HG03460 (cell line): ENCODE measurements around the gene ZNF24.

Experiments used
- ATAC-seq: cut with Tn5 transposase; IDR thresholded peaks from one replicate; pipeline ENCODE4 v1.9.1; 2021; ENCODE audit not compliant: unreplicated experiment

Gene ZNF24

DNA sequence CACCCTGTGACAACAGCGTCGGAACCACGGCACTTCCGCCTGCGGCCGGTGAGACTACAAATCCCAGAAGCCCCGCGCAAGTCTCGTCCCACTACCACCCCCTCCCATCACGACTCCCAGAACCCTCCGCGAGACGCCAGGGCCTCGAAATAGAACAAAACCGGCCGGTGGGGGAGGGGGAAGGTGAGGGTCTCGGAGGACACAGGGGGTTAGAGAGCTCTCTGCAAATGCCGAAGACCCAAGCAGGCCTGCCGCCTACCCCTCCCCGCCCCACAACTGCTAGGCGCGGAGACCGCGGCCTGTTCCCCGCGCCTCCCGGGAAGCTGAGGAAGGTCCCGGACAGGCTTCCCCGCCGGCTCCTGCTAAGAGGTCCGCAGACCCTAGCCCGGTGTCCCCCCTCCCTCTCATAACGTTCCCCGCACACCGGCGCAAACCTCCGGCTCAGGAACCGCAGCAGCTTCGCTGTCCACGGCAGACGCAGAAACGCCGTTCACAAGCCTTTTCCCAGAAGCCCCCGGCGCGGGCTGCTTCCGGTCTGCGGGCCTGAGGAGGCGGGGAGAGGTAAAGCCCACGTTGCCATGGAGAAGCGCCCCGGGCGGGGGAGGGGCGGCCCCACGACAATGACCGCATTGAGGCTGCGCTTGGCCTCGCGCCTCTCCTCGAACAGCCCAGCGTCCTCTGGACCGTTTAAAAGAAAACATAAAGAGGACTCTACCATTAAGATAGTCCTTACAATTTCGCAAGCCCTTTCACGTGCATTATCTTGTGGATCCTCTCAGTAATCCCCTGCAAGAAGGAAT is at the start of gene ZNF24:
Gene ZNF24, minus strand, starts transcription at position 485 of the 800 bp plus-strand sequence. CDS start 3,770 bp downstream, outside the sequence.
- ATAC-seq: peak; percentile 90

DNA sequence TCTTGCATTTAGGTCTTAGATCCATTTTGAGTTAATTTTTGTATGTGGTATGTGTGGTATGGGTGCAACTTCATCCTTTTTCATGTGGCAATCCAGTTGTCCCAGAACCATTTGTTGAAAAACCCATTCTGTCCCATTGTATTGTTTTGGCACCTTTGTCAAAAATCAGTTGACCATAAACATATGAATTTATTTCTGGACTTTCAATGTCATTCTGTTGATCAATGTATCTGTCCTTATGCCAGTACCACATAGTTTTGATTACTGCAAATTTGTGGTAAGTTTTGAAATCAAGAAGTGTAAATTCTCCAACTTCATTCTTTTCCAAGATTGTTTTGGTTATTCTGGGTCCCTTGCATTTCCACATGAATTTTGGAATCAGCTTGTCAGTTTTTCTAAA is 49.5 kb upstream of the ZNF24 start:
- no peak for ATAC-seq

DNA sequence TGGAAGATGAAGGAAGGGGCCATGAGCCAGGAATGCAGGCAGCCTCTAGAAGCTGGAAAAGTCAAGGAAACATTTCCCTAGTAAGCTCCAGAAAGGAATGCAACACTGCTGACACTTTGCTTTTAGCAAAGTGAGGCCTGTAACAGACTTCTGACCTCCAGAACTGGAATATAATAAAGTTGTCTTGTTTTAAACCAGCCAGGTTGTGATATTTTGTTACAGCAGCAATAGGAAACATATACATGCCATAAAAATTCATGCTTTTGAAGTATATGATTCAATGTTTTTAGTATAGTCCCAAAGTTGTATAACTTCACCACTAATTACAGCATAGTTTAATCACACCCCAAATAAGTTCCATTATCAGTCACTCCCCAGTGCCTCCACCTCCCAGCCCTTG is 48.2 kb upstream of the ZNF24 start:
- no peak for ATAC-seq

GRCh38 chr18:35390951-35391700 is 46.9 kb upstream of the ZNF24 start:
- no peak for ATAC-seq

DNA sequence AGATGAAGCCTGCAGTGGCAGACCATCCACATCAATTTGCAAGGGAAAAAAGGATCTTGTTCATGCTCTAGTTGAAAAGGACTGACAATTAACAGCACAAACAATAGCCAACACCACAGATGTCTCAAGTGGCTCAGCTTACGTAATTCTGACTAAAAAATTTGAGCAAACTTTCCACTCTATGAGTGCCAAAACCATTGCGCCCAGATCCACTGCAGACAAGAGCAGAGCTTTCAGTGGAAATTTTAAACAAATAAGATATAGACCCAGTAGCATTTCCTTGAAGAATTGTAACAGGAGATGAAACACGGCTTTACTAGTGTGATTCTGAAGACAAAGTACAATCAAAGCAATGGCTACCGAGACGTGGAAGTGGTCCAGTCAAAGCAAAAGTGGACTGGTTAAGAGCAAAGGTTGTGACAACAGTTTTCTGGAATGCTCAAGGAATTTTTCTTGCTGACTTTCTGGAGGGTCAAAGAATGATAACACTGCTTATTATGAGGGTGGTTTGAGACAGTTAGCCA is 44.9 kb upstream of the ZNF24 start:
- ATAC-seq: no peak

DNA sequence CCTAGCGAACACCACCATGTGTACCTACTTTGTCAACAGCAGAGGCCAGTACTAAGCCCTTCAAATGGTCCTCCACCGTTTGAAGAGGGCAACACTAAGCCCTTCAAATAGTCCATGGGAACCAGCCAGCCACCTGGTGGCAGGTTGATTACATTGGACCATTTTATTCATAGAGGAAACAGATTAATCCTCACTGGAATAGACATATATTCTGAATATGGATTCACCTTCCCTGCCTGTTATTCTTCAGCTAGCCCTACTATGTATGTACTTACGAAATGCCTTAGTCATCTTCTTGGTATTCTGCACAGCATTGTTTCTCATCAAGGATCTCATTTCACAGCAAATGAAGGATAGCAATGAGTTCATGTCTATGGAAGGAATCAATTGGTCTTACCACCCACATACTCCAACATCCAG is 42.9 kb upstream of the ZNF24 start:
- peak; percentile 25 for ATAC-seq

DNA sequence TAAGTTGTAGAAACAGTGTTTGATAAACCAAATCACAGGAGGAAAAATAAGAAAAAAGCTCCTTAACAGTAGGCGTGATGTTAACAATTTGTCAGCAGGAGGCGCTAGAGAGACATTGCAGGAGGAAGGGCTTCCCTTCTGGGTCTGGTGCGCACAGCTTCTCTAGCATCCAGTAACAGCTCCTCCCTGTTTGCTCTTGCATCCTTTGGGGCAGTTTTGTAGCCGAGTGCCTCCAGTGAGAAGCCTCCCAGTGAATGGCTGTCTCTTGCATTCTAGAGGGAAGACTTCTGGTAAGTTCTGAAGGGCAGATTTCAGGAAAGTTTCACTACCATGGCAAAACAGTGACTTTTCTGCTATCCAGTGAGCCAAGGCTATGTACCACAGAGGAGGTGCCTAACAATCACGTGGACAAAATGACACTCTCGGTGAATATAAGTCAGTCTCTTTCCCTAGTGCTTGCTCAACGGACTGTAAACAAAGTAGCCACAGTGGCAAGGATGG is 42.4 kb upstream of the ZNF24 start:
- peak; percentile 85 for ATAC-seq

DNA sequence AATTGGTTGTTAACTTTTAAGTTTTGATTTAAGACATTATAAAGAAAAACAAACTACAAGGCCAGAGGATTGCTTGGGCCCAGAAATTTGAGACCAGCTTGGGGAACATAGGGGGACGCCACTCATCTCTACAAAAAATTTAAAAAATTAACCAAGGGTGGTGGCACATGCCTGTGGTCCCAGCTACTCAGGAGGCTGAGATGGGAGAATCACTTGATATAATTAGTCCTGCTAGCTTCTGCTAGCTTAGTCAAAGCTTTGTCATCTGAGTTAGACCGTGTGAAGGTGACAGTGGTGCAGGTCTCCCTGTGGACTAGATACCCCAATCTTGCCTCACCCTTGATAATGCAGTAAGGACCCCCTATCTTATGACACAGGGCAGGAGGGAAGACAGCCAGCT is 38.9 kb upstream of the ZNF24 start:
- no peak for ATAC-seq

DNA sequence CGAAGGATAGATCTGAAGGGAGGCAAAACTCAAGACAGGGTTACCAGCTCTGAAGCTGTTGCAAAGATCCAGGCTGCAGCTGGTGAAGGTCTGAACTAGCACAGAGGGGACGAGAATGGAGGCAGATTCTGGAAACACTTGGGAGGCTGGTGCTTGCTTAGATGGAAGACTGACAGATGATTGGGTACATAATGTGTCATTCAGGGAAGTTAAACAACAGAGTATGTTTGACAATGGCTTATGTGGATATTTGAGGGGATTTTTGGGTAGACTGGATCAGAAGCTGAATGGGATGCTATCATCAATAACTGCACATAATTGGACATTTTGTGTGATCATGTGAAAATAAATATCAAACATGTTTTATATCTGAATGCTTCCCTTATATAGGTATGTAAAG is 35.2 kb upstream of the ZNF24 start:
- no peak for ATAC-seq

- no peak for ATAC-seq
Measured at GRCh38 chr18:35378574-35378896, 34.3 kb upstream of the ZNF24 start.

DNA sequence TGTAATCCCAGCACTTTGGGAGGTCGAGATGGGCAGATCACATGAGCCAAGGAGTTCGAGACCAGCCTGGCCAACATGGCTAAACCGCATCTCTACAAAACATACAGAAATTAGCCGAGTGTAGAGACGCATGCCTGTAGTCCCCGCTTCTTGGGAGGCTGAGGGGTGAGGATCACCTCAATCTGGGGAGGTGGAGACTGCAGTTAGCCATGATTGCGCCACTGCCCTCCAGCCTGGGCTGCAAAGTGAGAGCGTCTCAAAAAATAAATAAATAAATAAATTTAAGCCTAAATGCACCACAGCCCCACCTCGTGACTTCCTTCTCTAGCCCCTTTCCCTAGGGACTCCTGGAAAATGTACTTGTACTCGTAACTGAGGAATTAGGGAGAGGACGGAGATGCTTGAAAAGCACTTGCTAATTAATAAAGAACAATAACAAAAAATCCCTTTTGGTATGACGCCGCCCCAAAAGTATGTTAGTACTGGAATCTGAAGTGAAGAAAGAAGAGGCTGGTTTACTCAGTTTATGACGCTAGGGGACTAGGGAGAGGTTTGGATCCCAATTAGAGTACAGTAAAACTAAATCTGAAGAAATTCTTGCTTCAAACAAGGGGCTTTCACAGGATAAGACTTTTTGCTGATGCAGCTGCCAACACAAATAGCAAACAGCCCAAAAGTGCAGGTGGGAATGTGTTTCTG is 33.8 kb upstream of the ZNF24 start:
- ATAC-seq: no peak

- peak; percentile 73 for ATAC-seq
Measured at GRCh38 chr18:35376742-35377695, 32.8 kb upstream of the ZNF24 start, which contains the start of gene ZNF396. ZNF396 (minus strand) TSS chr18:35377337; CDS start chr18:35374292, 3,045 bp downstream.

DNA sequence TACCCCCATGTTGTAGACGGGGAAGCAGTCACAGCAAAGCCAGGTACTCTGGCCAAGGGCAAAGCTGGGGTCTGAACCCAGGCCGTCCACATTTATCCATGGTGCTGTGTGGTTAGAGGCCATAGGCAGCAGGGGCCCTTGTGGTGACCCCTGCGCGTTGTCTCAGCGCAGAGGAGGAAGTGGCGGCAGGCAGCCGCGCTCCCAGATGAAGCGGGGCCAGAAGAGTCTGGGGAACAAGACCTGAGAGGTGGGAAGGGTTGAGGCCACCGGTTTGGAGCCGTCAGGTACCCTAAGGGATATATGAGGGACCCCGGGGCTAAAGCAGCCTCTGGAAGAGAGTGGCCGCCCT is 32.1 kb upstream of the ZNF24 start:
- ATAC-seq: peak; percentile 60

DNA sequence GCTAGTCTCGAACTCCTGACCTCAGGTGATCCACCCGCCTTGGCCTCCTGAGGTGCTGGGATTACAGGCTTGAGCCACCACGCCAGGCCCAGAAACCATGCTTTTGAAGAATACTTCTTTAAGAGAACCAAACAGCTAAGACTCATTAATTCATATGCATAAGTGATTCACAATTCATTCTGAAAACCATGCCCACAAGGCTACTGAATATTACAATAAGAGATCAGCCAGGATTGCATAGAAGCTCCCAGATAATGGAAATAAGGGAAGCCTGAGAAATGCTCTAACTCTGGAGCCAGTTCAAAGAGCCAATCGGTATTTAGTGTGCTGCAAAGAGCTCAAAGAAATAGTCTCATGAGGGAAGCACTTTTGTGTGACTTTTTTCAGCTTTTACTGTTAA is 30.5 kb upstream of the ZNF24 start:
- ATAC-seq: no peak

DNA sequence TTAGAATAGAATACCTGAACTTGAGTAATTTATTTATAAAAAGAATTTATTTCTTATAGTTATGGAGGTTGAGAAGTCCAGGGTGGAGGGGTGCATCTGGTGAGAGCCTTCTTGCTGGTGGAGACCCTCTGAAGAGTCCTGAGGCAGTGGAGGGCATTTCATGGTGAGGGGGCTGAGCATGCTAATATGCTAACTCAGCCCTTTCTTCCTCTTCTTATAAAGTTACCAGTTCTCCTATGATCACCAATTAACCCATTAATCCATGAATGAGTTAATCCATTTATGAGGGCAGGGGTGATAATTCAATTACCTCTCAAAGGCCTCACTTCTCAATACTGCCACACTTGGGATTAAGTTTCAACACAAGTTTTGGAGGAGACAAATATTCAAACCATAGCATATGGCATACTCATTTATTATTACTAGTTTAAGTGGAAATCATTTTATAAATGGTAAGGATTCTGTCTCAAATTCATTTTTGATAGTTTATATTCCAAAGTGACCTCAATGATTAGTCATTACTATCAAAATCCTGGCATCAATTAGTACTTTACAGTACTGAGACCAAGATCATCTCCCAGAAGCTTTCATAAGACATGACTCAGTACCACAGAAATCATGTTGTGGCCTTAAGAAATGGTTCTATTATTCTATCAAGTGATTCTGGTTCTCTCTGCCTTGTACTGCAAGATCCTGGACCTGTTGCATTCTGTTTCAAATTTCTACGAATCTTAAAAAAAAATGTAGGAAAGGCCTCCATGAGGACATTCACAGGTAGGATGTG is 27.4 kb upstream of the ZNF24 start:
- no peak for ATAC-seq

DNA sequence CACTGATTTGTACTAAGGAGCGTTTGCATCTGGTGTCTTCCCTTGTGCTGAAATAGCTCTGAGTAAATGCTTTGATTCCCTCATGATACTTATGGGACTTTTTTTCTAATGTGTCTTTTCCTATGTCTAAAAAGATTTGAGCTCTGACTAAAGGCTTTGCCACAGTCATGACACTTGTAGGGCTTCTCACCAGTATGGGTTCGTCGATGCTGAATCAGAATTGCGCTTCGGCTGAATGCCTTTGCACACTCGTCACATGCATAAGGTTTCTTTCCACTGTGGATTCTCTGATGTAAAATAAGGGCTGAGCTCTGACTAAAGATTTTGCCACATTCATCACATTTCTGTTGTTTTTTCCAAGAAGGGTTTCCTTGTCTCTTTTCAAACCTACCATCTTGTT is 24.9 kb upstream of the ZNF24 start:
- ATAC-seq: no peak

GRCh38 chr18:35368595-35368994 is 24.4 kb upstream of the ZNF24 start:
- ATAC-seq: no peak

GRCh38 chr18:35362531-35362930 is 18.3 kb upstream of the ZNF24 start:
- no peak for ATAC-seq

DNA sequence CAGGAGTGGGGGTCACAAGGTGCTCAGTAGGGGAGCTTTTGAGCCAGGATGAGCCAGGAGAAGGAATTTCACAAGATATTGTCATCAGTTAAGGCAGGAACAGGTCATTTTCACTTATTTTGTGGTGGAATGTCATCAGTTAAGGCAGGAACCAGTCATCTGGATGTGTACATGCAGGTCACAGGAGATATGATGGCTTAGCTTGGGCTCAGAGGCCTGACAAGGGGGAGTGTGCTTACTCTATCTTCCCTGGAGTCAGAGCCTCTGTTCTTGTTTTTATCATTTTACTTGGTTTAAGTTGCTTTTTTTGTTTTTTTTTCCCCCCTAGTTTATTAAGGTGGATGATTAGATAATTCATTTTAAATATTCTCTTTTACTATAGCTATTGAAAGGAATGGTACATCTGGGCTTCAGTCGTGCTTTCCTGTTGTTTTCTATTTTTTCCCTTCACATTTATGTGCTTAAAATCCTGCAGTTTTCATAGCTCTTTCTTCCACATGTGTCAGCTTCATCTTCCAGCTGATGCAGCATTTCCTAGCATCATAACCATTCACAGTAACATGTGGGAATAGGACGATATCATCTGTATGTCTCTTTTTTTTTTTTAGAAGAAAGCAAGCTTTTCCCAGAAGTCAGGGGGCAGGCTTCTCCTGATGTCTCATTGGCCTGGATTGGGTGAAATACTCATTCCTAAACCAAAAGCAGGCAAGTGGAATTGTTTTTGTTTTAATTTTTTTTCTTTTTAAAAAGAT is 17.5 kb upstream of the ZNF24 start:
- no peak for ATAC-seq
